RWPE1 (cell line): ENCODE data around the gene LAMB4.
A peak's percentile ranks its signal among the peaks of the same experiment; 100 is the strongest.

Experiments used
- CTCF ChIA-PET: fragments of 350-600 bp; sonication (Branson Sonifier 250); formaldehyde crosslinking; extraction: SDS; loops from one replicate; lab custom pipeline; 2021; lab: Yijun Ruan, JAX
- POLR2A ChIA-PET: fragments of 400-600 bp; formaldehyde crosslinking; extraction: SDS; loops from one replicate; lab custom pipeline; 2020; ENCODE audit warnings: antibody characterized with exemption; ENCODE audit not compliant: low non-redundant PET; lab: Yijun Ruan, JAX
- DNase-seq: peaks from one replicate; pipeline ENCODE4 v3.0.0; 2012; ENCODE audit warnings: low spot score
- H3K27ac ChIP-seq: fragments of 450-650 bp; 2 replicates; pipeline ENCODE4 v1.5.1; 2017
- TF ChIP-seq, protein P1 (sequence below): fragments of 450-650 bp; conservative IDR thresholded peaks from 2 replicates; pipeline ENCODE4 v1.5.1; 2017; ENCODE audit warnings: low read depth, mild to moderate bottlenecking

Gene LAMB4

DNA sequence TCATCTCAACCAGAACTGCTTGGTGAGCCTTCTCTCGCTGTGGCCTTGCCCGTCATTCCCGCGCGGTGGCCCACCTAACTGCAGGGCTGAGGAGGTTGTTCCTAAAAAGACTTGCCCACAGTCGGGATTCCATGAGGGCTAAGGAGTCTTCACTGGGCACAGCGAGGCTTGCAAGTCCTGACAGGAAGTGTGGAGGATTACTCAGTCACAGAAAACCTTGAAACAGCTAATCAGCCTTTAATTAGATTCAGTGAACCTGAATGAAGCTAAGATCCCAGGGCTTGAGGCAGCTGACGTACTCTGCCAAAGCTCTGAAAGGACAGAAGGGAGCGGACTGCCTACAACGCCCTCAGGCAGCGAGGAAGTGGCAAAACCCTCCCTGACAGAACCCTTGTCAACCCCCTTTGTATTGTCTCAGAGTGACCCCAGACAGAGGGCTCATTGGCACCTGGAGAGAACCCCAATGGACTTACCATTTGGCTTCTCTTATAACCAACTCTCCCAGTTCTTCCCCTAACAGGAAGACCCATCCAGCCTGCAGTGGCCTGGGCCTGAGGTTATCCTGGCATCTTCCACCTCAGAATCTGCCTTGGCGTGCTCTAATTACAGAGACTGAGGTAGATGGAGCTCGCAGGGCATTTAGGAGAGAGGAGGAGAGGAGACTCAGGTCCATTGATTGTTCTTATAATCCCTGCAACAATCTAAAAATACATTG, 2.5 kb upstream of the LAMB4 start:
- DNase-seq = peak; percentile 74
- TF ChIP-seq, protein P1, sequence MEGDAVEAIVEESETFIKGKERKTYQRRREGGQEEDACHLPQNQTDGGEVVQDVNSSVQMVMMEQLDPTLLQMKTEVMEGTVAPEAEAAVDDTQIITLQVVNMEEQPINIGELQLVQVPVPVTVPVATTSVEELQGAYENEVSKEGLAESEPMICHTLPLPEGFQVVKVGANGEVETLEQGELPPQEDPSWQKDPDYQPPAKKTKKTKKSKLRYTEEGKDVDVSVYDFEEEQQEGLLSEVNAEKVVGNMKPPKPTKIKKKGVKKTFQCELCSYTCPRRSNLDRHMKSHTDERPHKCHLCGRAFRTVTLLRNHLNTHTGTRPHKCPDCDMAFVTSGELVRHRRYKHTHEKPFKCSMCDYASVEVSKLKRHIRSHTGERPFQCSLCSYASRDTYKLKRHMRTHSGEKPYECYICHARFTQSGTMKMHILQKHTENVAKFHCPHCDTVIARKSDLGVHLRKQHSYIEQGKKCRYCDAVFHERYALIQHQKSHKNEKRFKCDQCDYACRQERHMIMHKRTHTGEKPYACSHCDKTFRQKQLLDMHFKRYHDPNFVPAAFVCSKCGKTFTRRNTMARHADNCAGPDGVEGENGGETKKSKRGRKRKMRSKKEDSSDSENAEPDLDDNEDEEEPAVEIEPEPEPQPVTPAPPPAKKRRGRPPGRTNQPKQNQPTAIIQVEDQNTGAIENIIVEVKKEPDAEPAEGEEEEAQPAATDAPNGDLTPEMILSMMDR = no peak
- CTCF ChIA-PET = interaction anchor here (0.6 to 2.8 kb wide), 3 partner anchors 13 to 18 kb away, joined by 3 to 13 read pairs (median 4); no protein-coding TSS in a partner anchor
- POLR2A ChIA-PET = no interaction called here
- peak overlapping the region; percentile 69 for H3K27ac ChIP-seq

DNA sequence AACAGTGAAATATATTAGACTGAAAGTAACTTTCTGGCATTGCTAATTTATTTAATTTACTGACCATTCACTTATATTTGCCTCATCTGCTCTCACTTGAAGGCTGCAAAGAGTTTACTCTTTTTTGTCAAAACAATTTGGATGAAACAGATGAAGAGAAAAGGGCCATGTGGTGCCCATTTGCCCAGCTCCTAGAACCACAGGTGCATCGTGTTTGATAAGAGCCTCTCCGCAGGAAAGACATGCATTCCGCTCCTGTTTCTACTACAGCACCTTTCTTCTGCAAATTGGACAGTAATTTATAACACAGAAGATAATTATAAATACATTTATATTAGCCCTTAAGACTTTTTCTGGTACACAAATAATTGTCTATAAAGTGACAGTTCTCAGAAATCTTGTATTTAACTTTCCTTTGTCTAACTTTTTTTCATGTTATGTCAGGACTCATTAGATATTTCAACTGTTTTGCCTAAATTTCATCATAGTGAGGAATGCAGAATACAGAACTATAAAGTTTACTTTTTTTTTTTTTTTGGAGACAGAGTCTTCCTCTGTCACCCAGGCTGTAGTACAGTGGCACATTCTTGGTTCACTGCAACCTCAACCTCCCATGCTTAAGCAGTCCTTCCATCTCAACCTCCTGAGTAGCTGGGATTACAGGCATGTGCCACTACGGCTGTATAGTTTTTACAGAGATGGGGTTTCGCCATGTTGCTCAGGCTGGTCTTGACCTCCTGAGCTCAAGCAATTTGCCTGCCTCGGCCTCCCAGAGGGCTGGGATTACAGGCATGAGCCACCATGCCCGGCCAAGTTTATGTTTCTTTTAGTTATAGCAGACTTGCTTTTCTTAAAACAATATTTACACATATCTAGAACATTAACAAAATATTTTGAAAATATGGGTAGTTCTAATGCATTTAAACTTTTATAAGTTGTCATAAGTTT, 869 bp downstream of the LAMB4 start:
- TF ChIP-seq, protein P1 = no peak
- POLR2A ChIA-PET = no interaction called here
- CTCF ChIA-PET = interaction anchor here (0.8 kb wide), 1 partner anchor 18 kb away, joined by 5 read pairs; no protein-coding TSS in a partner anchor
- H3K27ac ChIP-seq = no peak overlapping the region
- no peak for DNase-seq

DNA sequence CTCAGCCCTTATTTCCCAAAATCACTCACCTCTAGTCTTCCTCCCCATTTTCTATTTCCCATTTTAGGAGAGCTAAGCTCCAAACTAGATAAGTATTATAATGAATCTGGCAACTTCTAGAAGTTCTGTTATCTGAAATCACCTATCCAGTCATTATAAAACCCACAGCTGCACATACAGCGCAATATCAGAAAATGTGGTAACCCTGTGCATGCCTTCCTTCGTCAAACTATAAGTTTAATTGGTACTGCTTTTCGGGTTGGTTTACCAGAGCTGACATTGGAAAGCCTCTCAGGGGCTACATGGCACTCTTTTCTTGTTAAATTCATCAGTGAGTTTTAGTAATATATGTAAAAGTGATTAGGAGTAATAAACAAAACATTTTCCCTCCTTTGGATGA, 1.6 kb downstream of the LAMB4 start:
- CTCF ChIA-PET = no interaction called here
- H3K27ac ChIP-seq = no peak overlapping the region
- POLR2A ChIA-PET = no interaction called here
- TF ChIP-seq, protein P1 = no peak
- DNase-seq = no peak

DNA sequence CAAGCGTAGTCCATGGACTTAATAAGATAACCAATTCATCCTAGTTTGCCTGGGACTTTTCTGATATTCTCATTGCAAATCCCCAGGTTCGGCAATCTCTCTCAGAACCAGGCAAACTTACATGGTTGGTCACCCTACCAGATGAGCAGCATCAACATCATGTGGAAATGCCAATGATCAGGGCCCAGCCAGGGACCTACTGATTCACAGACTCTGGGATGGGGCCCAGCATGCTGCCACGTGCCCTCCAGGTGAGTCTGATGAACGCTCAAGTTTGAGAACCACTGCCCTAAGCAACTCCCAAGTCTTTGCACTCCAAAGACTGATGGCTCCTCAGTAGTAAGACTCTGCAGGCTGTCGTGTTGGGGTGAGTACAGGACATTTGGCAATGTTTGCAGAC, 2.7 kb downstream of the LAMB4 start:
- H3K27ac ChIP-seq = no peak overlapping the region
- DNase-seq = no peak
- TF ChIP-seq, protein P1 = no peak
- POLR2A ChIA-PET = no interaction called here
- CTCF ChIA-PET = no interaction called here

DNA sequence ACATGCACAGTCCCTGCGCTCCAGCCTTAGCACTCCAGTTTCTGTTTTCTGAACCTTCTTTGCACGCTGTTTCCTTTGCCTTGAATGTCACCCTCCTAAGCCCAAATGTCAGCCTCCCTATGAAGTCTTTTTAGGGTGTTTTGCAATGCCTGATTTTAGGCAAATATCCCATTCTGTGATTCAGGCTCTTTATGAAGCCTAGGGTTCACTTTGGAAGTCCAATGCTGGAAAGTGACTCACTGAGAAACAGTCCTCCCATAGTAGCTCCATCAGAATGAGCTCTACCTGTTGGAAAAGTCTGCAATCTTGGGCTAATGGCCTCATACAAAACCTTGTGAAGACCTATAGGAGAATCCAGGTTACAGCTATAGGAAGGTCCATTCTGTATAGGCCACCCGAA, 5.3 kb downstream of the LAMB4 start:
- TF ChIP-seq, protein P1 = no peak
- ChIA-PET POLR2A (no interaction called here), CTCF (interaction anchor here (0.6 kb wide), 1 partner anchor 123 kb away, joined by 4 read pairs; no protein-coding TSS in a partner anchor)
- no peak overlapping the region for H3K27ac ChIP-seq
- no peak for DNase-seq

DNA sequence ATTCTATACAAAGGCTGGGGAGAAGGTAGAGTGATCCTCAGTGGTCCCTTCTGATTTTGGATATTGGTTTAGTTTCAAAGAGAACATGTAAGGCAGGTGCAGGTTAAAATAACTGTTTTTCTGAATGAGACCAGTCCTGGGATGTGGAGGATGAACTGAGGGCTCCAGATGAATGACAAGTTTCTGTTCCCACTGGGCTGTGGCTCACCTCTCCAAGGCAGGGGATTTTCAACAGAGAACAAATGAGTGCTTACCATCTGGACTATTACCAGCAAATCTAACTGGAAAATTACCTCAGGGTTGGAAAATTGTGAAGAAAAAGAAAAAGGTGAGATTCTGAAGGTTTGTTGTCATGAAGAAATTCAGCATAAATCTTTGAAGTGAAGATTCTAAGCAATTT, 8.0 kb downstream of the LAMB4 start:
- ChIA-PET CTCF (interaction anchor here (1.1 to 1.8 kb wide), 2 partner anchors 13 to 23 kb away, joined by 3 to 9 read pairs; no protein-coding TSS in a partner anchor), POLR2A (no interaction called here)
- TF ChIP-seq, protein P1 = no peak

More for the DNA sequence above, 8.0 kb downstream of the LAMB4 start:
- no peak overlapping the region for H3K27ac ChIP-seq
- no peak for DNase-seq
